ENCODE data around the gene HEATR5A. TPM values are rescaled to one million over a fixed set of nuclear protein-coding genes. Genes with fewer than 3 reads are reported as not detected.

The HEATR5A gene
- total and polyA plus RNA-seq, 9 of the 15 experiments (the other 6 are each of a cell fraction or from before 2014, with no cell fraction given), result 8.0 to 50.9 (median 23.0) TPM

GRCh38 chr14:31387091-31387490 lies 33.3 kb downstream of the HEATR5A start:
- TF ChIP-seq LCOR (CRISPR knock-in tag; IDR thresholded peaks at IDR 0.05) (no peak), ARNT (IDR thresholded peaks at IDR 0.05) (no peak), VEZF1 (CRISPR knock-in tag; IDR thresholded peaks at IDR 0.05) (no peak), NFE2 (IDR thresholded peaks at IDR 0.05; ENCODE audit: low read depth) (no peak)
- no peaks in the 10 kb centered on the region for H4K20me1 ChIP-seq (replicated peaks; ENCODE audit: control insufficient read depth, insufficient read depth, low read length)
- H3K9me1 ChIP-seq (ENCODE audit: control insufficient read depth, insufficient read depth, low read length), result no peaks in the 10 kb centered on the region
- FAIRE-seq (no peak), ATAC-seq (no peak), DNase-seq (ENCODE audit: extremely low read depth in 1 of 4, low spot score in 3 of 4) (peak in 1 of 4 experiments; percentile 8)
- H3K9me3 ChIP-seq (replicated peaks; ENCODE audit: control insufficient read depth, insufficient read depth, low read depth, low read length), result no peaks in the 10 kb centered on the region
- H3K4me1 ChIP-seq (replicated peaks in 1 of 2; ENCODE audit: control insufficient read depth in 2 of 2, insufficient read depth in 2 of 2, low read length in 2 of 2), result no peaks in the 10 kb centered on the region
- H3K27ac ChIP-seq (ENCODE audit: extremely low read depth, low read depth, low read length), result no peak overlapping the region
- CTCF ChIA-PET (ENCODE audit: low intra/inter-chr PET ratio), result no interaction called here
- no TSS peak for BruUV-seq (replicated peaks)
- no peak overlapping the region for H2AFZ ChIP-seq (ENCODE audit: low read depth, low read length)
- intact Hi-C loops (cut with micrococcal nuclease), result no loop called here
- H3K4me2 ChIP-seq (ENCODE audit: insufficient read depth, low read length), result no peak overlapping the region
- peaks cover 28% of the 10 kb centered on the region for H3K36me3 ChIP-seq (ENCODE audit: control insufficient read depth, insufficient read depth, low read length)
- in situ Hi-C loops (cut with MboI), result no loop called here
- 93% methylated on average over 6 of the region's 7 CpGs for WGBS (ENCODE audit: insufficient coverage, low coverage, missing lambda C conversion rate)
- H3K4me3 ChIP-seq, result no peak overlapping the region
- no peaks in the 10 kb centered on the region for H3K27me3 ChIP-seq (ENCODE audit: control insufficient read depth in 2 of 2, insufficient read depth in 2 of 2, low read length in 2 of 2)
- POLR2A ChIA-PET, result interaction anchor here (1.0 kb wide), 1 partner anchor 33 kb away, joined by 3 read pairs; the partner anchor contains the start of gene HEATR5A
- H3K79me2 ChIP-seq (ENCODE audit: control insufficient read depth, insufficient read depth, low read length), result no peaks in the 10 kb centered on the region
- no peak overlapping the region for H3K9ac ChIP-seq (ENCODE audit: insufficient read depth in 1 of 2, low read depth in 2 of 2, low read length in 2 of 2)

- BruUV-seq (replicated peaks), result no TSS peak
- H3K79me2 ChIP-seq (ENCODE audit: control insufficient read depth, insufficient read depth, low read length), result no peaks in the 10 kb centered on the region
- H3K4me3 ChIP-seq, result no peak overlapping the region
- CTCF ChIA-PET (ENCODE audit: low intra/inter-chr PET ratio), result no interaction called here
- ATAC-seq, result no peak
- FAIRE-seq, result no peak
- in situ Hi-C loops (cut with MboI) (no loop called here), intact Hi-C loops (cut with micrococcal nuclease) (no loop called here)
- no peak overlapping the region for H3K9ac ChIP-seq (ENCODE audit: insufficient read depth in 1 of 2, low read depth in 2 of 2, low read length in 2 of 2)
- no peaks in the 10 kb centered on the region for H3K9me3 ChIP-seq (replicated peaks; ENCODE audit: control insufficient read depth, insufficient read depth, low read depth, low read length)
- H3K27ac ChIP-seq (ENCODE audit: extremely low read depth, low read depth, low read length), result no peak overlapping the region
- peaks cover 33% of the 10 kb centered on the region for H3K36me3 ChIP-seq (ENCODE audit: control insufficient read depth, insufficient read depth, low read length)
- H3K4me2 ChIP-seq (ENCODE audit: insufficient read depth, low read length), result no peak overlapping the region
- no peaks in the 10 kb centered on the region for H3K9me1 ChIP-seq (ENCODE audit: control insufficient read depth, insufficient read depth, low read length)
- no peak overlapping the region for H2AFZ ChIP-seq (ENCODE audit: low read depth, low read length)
- DNase-seq (ENCODE audit: extremely low read depth in 1 of 4, low spot score in 3 of 4), result no peak
- no peaks in the 10 kb centered on the region for H4K20me1 ChIP-seq (replicated peaks; ENCODE audit: control insufficient read depth, insufficient read depth, low read length)
- no peaks in the 10 kb centered on the region for H3K27me3 ChIP-seq (ENCODE audit: control insufficient read depth in 2 of 2, insufficient read depth in 2 of 2, low read length in 2 of 2)
- no peaks in the 10 kb centered on the region for H3K4me1 ChIP-seq (replicated peaks in 1 of 2; ENCODE audit: control insufficient read depth in 2 of 2, insufficient read depth in 2 of 2, low read length in 2 of 2)
- POLR2A ChIA-PET, result interaction anchor here (1.0 kb wide), 1 partner anchor 34 kb away, joined by 3 read pairs; the partner anchor contains the start of gene HEATR5A
- WGBS (ENCODE audit: insufficient coverage, low coverage, missing lambda C conversion rate), result 88% methylated on average over 5 of the region's 5 CpGs
- TF ChIP-seq SFPQ (IDR thresholded peaks at IDR 0.05; ENCODE audit: low read depth, low read length) (no peak), CGGBP1 (CRISPR knock-in tag; IDR thresholded peaks at IDR 0.05) (no peak), CEBPZ (IDR thresholded peaks at IDR 0.05; ENCODE audit: borderline replicate concordance, low read depth, low read length) (no peak)
Measured at GRCh38 chr14:31386271-31386670, 34.1 kb downstream of the HEATR5A start.
